Panc1 (cell line): Measurements from ENCODE around the gene SLC6A4. TPM values are rescaled to one million over a fixed set of nuclear protein-coding genes. Genes with fewer than 3 reads are reported as not detected.

Source experiments
- ATAC-seq: fragments of 200-7000 bp; cut with Tn5 transposase; 2 replicates; pipeline ENCODE4 v1.9.1; 2020; ENCODE audit warnings: mild to moderate bottlenecking, moderate library complexity
- BruUV-seq: library from RNA; stranded (reverse); fragments of 400-500 nt; replicated peaks from 2 replicates; lab custom pipeline; 2021; lab: Mats Ljungman, UMichigan
- CTCF ChIA-PET: fragments of 300-600 bp; sonication (Branson Sonifier 250); formaldehyde crosslinking; loops from one replicate; lab custom pipeline; 2022; ENCODE audit warnings: antibody characterized with exemption; lab: Charles Lee
- POLR2A ChIA-PET: fragments of 300-600 bp; sonication (Branson Sonifier 250); formaldehyde crosslinking; loops from one replicate; lab custom pipeline; 2022; ENCODE audit warnings: antibody characterized with exemption; lab: Charles Lee
- DNase-seq: peaks from one replicate; pipeline ENCODE4 v3.0.0-alpha.2; 2010; ENCODE audit warnings: low read depth, low spot score
- H3K27ac ChIP-seq: 2 replicates; pipeline ENCODE4 v1.5.1; 2011; ENCODE audit warnings: mild to moderate bottlenecking, low read length, inconsistent platforms
- H3K27me3 ChIP-seq: fragments of 200-500 bp; sonication (Bioruptor generic); 2 replicates; pipeline ENCODE4 v1.6.0; 2014; ENCODE audit warnings: low read length, inconsistent platforms; ENCODE audit not compliant: control insufficient read depth, insufficient read depth
- H3K36me3 ChIP-seq: fragments of 200-500 bp; sonication (Bioruptor generic); 2 replicates; pipeline ENCODE4 v1.5.1; 2014; ENCODE audit warnings: inconsistent platforms, mild to moderate bottlenecking, low read length, moderate library complexity; ENCODE audit not compliant: control insufficient read depth, insufficient read depth
- H3K4me1 ChIP-seq: 2 replicates; pipeline ENCODE4 v1.5.1; 2011; ENCODE audit warnings: inconsistent platforms, mild to moderate bottlenecking, low read length, moderate library complexity; ENCODE audit not compliant: control insufficient read depth, insufficient read depth
- H3K4me3 ChIP-seq, 2 experiments: 2 replicates each; pipeline ENCODE4 v1.5.1; 2011 to 2012; ENCODE audit warnings: low read depth in 2 of 2, low read length in 2 of 2, mild to moderate bottlenecking in 2 of 2, inconsistent platforms in 1 of 2, moderate library complexity in 1 of 2
- H3K9me3 ChIP-seq: fragments of 200-500 bp; sonication (Bioruptor generic); 2 replicates; pipeline ENCODE4 v1.5.1; 2014; ENCODE audit warnings: low read depth, mild to moderate bottlenecking, inconsistent platforms, low read length, moderate library complexity; ENCODE audit not compliant: control insufficient read depth, insufficient read depth
- POLR2AphosphoS5 ChIP-seq: IDR thresholded peaks from 2 replicates; pipeline ENCODE4 v1.6.1; 2012; ENCODE audit warnings: mild to moderate bottlenecking, low read depth, low read length, moderate library complexity
- REST ChIP-seq, 2 experiments: IDR thresholded peaks; 2 replicates each; pipeline ENCODE4 v1.6.1; 2011 to 2012; ENCODE audit warnings: low read depth in 2 of 2, control low read depth in 1 of 2, low read length in 1 of 2, mild to moderate bottlenecking in 1 of 2, moderate library complexity in 1 of 2; ENCODE audit not compliant: insufficient read depth in 1 of 2
- SIN3A ChIP-seq: IDR thresholded peaks from 2 replicates; pipeline ENCODE4 v1.6.1; 2012; ENCODE audit warnings: low read depth, mild to moderate bottlenecking, low read length, moderate library complexity, borderline replicate concordance; ENCODE audit not compliant: insufficient read depth
- TCF7L2 ChIP-seq: IDR thresholded peaks from 2 replicates; pipeline ENCODE4 v1.6.1; 2011; ENCODE audit warnings: mild to moderate bottlenecking, low read depth, low read length, inconsistent platforms
- in situ Hi-C: cut with HindIII; loops from 2 replicates; pipeline ENCODE4 v1.10.0; 2016; ENCODE audit warnings: low sequenced_read_pairs, low pct_unique_long_range_greater_than_20kb
- intact Hi-C: fragments of 100-400 bp; cut with micrococcal nuclease; formaldehyde crosslinking; loops from one replicate; pipeline ENCODE4 v1.10.0; 2022; ENCODE audit not compliant: unreplicated experiment
- total RNA-seq: library from RNA; stranded (reverse); gene quantifications from one replicate; pipeline ENCODE4 v1.2.1, GENCODE V29; 2021; ENCODE audit not compliant: unreplicated experiment
- TF ChIP-seq, protein P1 (sequence below): fragments of 450-650 bp; IDR thresholded peaks from 2 replicates; pipeline ENCODE4 v1.5.1; 2017; ENCODE audit warnings: mild to moderate bottlenecking

SLC6A4 gene
- total RNA-seq, 1 experiment from 2014 or later = not detected

DNA sequence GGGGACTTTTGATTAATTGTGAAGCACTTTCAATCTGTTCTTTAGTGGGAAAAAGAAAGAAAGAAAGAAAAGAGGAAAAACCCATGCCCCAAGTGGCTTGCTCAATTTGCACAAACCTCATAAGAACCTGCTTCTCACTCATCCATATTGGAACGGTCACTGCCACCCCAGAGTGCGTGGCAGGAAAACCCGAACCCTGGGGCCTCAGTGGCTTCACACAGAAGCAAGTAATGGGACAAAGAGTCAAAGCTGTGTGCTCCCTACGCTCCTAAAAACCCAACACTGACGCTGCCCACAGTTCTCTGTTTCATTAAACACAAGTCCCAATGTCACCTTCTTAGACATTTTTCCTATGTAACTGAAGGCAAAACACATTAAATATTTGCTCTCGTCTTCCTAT, 1.2 kb downstream of the SLC6A4 start:
- Histone ChIP-seq H3K27ac (no peak overlapping the region), H3K4me1 (peaks cover 20% of the 10 kb centered on the region), H3K4me3 (no peak overlapping the region), H3K9me3 (no peaks in the 10 kb centered on the region), H3K36me3 (no peaks in the 10 kb centered on the region), H3K27me3 (peaks cover 18% of the 10 kb centered on the region)
- ChIA-PET POLR2A (no interaction called here), CTCF (interaction anchor here (0.5 kb wide), 1 partner anchor 603 kb away, joined by 3 read pairs; no protein-coding TSS in a partner anchor)
- intact Hi-C loops = no loop called here
- ATAC-seq (no peak), DNase-seq (no peak)
- in situ Hi-C loops = no loop called here
- BruUV-seq = no TSS peak
- TF ChIP-seq, protein P1, sequence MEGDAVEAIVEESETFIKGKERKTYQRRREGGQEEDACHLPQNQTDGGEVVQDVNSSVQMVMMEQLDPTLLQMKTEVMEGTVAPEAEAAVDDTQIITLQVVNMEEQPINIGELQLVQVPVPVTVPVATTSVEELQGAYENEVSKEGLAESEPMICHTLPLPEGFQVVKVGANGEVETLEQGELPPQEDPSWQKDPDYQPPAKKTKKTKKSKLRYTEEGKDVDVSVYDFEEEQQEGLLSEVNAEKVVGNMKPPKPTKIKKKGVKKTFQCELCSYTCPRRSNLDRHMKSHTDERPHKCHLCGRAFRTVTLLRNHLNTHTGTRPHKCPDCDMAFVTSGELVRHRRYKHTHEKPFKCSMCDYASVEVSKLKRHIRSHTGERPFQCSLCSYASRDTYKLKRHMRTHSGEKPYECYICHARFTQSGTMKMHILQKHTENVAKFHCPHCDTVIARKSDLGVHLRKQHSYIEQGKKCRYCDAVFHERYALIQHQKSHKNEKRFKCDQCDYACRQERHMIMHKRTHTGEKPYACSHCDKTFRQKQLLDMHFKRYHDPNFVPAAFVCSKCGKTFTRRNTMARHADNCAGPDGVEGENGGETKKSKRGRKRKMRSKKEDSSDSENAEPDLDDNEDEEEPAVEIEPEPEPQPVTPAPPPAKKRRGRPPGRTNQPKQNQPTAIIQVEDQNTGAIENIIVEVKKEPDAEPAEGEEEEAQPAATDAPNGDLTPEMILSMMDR = no peak
- TF ChIP-seq TCF7L2 = no peak
- TF ChIP-seq POLR2AphosphoS5 = no peak
- TF ChIP-seq REST (IDR thresholded peaks at IDR 0.05; ENCODE audit: insufficient read depth in 1 of 2, low read depth in 2 of 2, low read length in 1 of 2) = no peak
- TF ChIP-seq SIN3A = no peak

DNA sequence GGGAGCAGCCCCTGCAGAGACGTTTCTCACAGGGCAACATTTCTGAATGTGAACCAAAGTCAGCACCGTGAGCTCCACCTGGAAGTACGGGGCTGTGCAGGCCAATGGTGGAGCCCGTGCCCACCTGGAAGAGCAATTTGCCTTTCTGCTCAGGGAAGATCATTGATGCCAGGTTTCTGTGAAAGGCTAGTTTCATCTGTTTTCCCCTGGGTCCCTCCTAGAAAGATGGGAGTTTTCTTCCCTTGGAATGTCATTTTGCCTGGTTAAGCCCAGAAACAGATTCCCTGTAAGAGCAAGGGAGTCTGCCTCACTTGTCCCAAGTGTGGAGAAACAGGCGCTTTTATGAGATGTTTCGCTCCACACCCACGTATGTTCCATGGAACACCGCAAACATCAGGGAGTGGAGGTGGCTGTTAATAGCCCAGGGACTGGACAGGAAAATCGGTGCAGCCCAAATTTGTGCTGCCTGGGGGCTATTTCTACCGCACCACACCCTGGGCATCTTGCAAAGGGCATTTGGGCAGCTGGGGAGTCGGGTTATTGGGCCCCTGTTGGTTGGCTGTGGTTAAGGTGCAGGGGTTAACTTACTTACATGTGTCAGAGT, 2.6 kb downstream of the SLC6A4 start:
- DNase-seq = no peak
- peaks cover 20% of the 10 kb centered on the region for H3K4me1 ChIP-seq
- BruUV-seq = no TSS peak
- intact Hi-C loops (no loop called here), in situ Hi-C loops (no loop called here)
- ChIA-PET CTCF (no interaction called here), POLR2A (no interaction called here)
- H3K27ac ChIP-seq = no peak overlapping the region
- no peaks in the 10 kb centered on the region for H3K36me3 ChIP-seq
- H3K4me3 ChIP-seq = no peak overlapping the region
- no peaks in the 10 kb centered on the region for H3K9me3 ChIP-seq
- H3K27me3 ChIP-seq = peaks cover 18% of the 10 kb centered on the region
- TF ChIP-seq SIN3A = no peak
- no peak for TF ChIP-seq TCF7L2
- TF ChIP-seq REST (IDR thresholded peaks at IDR 0.05; ENCODE audit: insufficient read depth in 1 of 2, low read depth in 2 of 2, low read length in 1 of 2) = no peak
- TF ChIP-seq, protein P1 = no peak
- TF ChIP-seq POLR2AphosphoS5 = no peak
- no peak for ATAC-seq
